ENCODE measurements around the gene FAM174A.
A peak's percentile ranks its signal among the peaks of the same experiment; 100 is the strongest.

The FAM174A gene

GRCh38 chr5:100535060-100536005 is at the start of gene FAM174A:
TSS of gene FAM174A (plus strand) at chr5:100535374. CDS start at chr5:100535531, 157 bp downstream.
- Histone ChIP-seq H3K4me2 (ENCODE audit: low read length) (peak within 1 kb of the TSS; percentile 60), H3K9ac (peak within 1 kb of the TSS; percentile 81)

GRCh38 chr5:100493996-100494395 is 41.2 kb upstream of the FAM174A start:
- no peak overlapping the region for H3K4me2 ChIP-seq (ENCODE audit: low read length)
- H3K4me3 ChIP-seq (ENCODE audit: low read depth, low read length): no peak overlapping the region
- no peaks in the 10 kb centered on the region for H3K27me3 ChIP-seq (ENCODE audit: control insufficient read depth, insufficient read depth, low read length)
- H3K36me3 ChIP-seq (ENCODE audit: control insufficient read depth, insufficient read depth, low read length): no peaks in the 10 kb centered on the region
- H3K27ac ChIP-seq: no peak overlapping the region
- no peak for TF ChIP-seq CTCF (IDR thresholded peaks at IDR 0.05)
- no peaks in the 10 kb centered on the region for H3K9me3 ChIP-seq (ENCODE audit: control insufficient read depth, low read length)
- H2AFZ ChIP-seq: no peak overlapping the region
- H3K4me1 ChIP-seq: no peaks in the 10 kb centered on the region
- no peak overlapping the region for H3K9ac ChIP-seq
- no peaks in the 10 kb centered on the region for H3K79me2 ChIP-seq

More at GRCh38 chr5:100535060-100536005, at the start of gene FAM174A:
- peak within 1 kb of the TSS; percentile 88 for H2AFZ ChIP-seq
- no peaks in the 10 kb centered on the region for H3K27me3 ChIP-seq (ENCODE audit: control insufficient read depth, insufficient read depth, low read length)
- no peak for TF ChIP-seq CTCF (IDR thresholded peaks at IDR 0.05)
- peak within 1 kb of the TSS; percentile 89 for H3K27ac ChIP-seq
- peak within 1 kb of the TSS; percentile 81 for H3K4me3 ChIP-seq (ENCODE audit: low read depth, low read length)
- no peaks in the 10 kb centered on the region for H3K36me3 ChIP-seq (ENCODE audit: control insufficient read depth, insufficient read depth, low read length)
- H3K9me3 ChIP-seq (ENCODE audit: control insufficient read depth, low read length): no peaks in the 10 kb centered on the region
- no peaks in the 10 kb centered on the region for H3K4me1 ChIP-seq
- H3K79me2 ChIP-seq: peaks cover 14% of the 10 kb centered on the region

- H3K27me3 ChIP-seq (ENCODE audit: control insufficient read depth, insufficient read depth, low read length): no peaks in the 10 kb centered on the region
- no peaks in the 10 kb centered on the region for H3K9me3 ChIP-seq (ENCODE audit: control insufficient read depth, low read length)
- H3K36me3 ChIP-seq (ENCODE audit: control insufficient read depth, insufficient read depth, low read length): no peaks in the 10 kb centered on the region
- no peak for TF ChIP-seq CTCF (IDR thresholded peaks at IDR 0.05)
- H2AFZ ChIP-seq: no peak overlapping the region
- no peak overlapping the region for H3K4me2 ChIP-seq (ENCODE audit: low read length)
- H3K4me1 ChIP-seq: no peaks in the 10 kb centered on the region
- no peaks in the 10 kb centered on the region for H3K79me2 ChIP-seq
- no peak overlapping the region for H3K27ac ChIP-seq
- no peak overlapping the region for H3K4me3 ChIP-seq (ENCODE audit: low read depth, low read length)
- no peak overlapping the region for H3K9ac ChIP-seq
Measured at GRCh38 chr5:100496296-100496695, 38.9 kb upstream of the FAM174A start.

GRCh38 chr5:100502684-100503083 is 32.5 kb upstream of the FAM174A start:
- Histone ChIP-seq H2AFZ (no peak overlapping the region), H3K36me3 (ENCODE audit: control insufficient read depth, insufficient read depth, low read length) (no peaks in the 10 kb centered on the region), H3K27ac (no peak overlapping the region), H3K9ac (no peak overlapping the region), H3K79me2 (no peaks in the 10 kb centered on the region), H3K4me1 (no peaks in the 10 kb centered on the region), H3K4me3 (ENCODE audit: low read depth, low read length) (no peak overlapping the region), H3K9me3 (ENCODE audit: control insufficient read depth, low read length) (no peaks in the 10 kb centered on the region), H3K4me2 (ENCODE audit: low read length) (no peak overlapping the region), H3K27me3 (ENCODE audit: control insufficient read depth, insufficient read depth, low read length) (no peaks in the 10 kb centered on the region)
- no peak for TF ChIP-seq CTCF (IDR thresholded peaks at IDR 0.05)

Measured in parathyroid adenoma (tissue), 2 donors.